Activated naive CD8-positive, alpha-beta T cell treated with anti-CD3 and anti-CD28 coated beads for 36 hours (primary cell): ENCODE data around the gene DPM1. TPM values are rescaled to one million over a fixed set of nuclear protein-coding genes. Genes with fewer than 3 reads are reported as not detected.
A peak's percentile ranks its signal among the peaks of the same experiment; 100 is the strongest.

ENCODE experiments used
- DNase-seq: peaks from one replicate; pipeline ENCODE4 v3.0.0; 2021
- H3K27ac Mint-ChIP-seq: one replicate; pipeline ENCODE4 v1.8.0; 2022; ENCODE audit warnings: mild to moderate bottlenecking, moderate library complexity, mixed read lengths
- H3K27me3 Mint-ChIP-seq: one replicate; pipeline ENCODE4 v1.8.0; 2022; ENCODE audit warnings: mild to moderate bottlenecking, mixed read lengths
- H3K36me3 Mint-ChIP-seq: one replicate; pipeline ENCODE4 v1.8.0; 2021; ENCODE audit warnings: mild to moderate bottlenecking, mixed read lengths
- H3K4me1 Mint-ChIP-seq: one replicate; pipeline ENCODE4 v1.8.0; 2021; ENCODE audit warnings: mixed read lengths
- H3K4me3 Mint-ChIP-seq: one replicate; pipeline ENCODE4 v1.8.0; 2022; ENCODE audit warnings: mild to moderate bottlenecking, moderate library complexity, mixed read lengths
- H3K9me3 Mint-ChIP-seq: one replicate; pipeline ENCODE4 v1.8.0; 2022; ENCODE audit warnings: mixed read lengths
- total RNA-seq, 2 experiments: library from RNA; stranded (reverse); gene quantifications; one replicate each; pipeline ENCODE4 v1.2.3, GENCODE V29; 2021

DPM1 gene
- total RNA-seq, 2 experiments from 2014 or later = 84.6 to 88.1 TPM

DNA sequence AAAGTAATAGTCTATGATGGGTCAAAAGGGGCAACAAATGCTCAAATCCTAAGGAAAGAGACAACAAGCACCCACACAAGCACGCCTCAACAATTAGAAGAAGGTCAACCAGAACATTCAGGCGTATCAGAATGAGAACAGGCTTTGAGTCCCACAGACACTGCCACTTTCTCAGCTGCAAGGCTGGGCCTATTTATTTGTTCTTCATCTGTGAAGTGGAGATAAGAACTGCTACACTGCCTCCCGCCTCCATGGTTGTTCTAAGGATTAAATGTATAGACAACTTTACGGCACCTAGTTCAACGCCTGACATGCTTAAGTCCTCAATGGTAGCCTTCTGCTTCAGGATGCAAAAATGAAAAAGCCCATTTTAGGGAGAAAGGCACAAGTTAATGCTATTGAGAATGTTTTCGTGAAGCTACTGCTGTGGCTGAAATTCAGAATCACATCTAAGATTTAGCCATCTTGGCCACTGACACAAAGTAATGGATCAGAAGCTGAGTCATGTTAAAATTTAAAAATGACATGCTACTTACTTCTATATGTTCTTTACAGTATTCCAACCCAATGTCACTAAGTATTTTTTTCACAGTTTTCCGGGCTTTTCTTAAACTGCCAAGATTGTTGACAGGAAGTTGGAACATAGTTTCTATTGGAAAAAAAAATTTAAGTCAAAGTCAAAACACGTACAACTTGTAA, 54.8 kb downstream of the DPM1 start:
- H3K27me3 Mint-ChIP-seq = no peaks in the 10 kb centered on the region
- H3K4me1 Mint-ChIP-seq = peaks cover 36% of the 10 kb centered on the region
- no peaks in the 10 kb centered on the region for H3K9me3 Mint-ChIP-seq
- H3K4me3 Mint-ChIP-seq = no peak overlapping the region
- DNase-seq = no peak
- H3K27ac Mint-ChIP-seq = peak overlapping the region; percentile 11
- peaks cover 27% of the 10 kb centered on the region for H3K36me3 Mint-ChIP-seq

DNA sequence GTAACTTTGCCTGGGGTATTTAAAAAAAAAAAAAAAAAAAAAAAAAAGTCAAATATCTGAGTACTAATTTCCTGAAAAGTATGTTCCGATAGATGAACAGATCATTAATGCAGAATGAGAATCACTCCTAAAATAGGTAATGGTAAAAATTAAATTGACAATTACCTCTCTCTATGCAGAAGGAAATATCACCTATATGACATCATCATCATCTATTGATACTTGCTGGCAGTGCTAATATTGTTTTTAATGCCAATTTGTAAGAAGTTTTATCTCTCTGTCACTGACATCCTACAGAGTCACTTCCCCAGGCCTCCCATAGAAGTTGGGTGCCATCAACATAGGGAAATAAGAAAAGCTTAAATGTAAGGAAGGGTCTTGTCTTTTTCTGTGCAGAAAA, 57.0 kb downstream of the DPM1 start:
- Mint-ChIP-seq H3K9me3 (no peaks in the 10 kb centered on the region), H3K36me3 (peaks cover 33% of the 10 kb centered on the region), H3K27me3 (no peaks in the 10 kb centered on the region), H3K27ac (peak overlapping the region; percentile 54), H3K4me3 (no peak overlapping the region), H3K4me1 (peaks cover 31% of the 10 kb centered on the region)
- no peak for DNase-seq

DNA sequence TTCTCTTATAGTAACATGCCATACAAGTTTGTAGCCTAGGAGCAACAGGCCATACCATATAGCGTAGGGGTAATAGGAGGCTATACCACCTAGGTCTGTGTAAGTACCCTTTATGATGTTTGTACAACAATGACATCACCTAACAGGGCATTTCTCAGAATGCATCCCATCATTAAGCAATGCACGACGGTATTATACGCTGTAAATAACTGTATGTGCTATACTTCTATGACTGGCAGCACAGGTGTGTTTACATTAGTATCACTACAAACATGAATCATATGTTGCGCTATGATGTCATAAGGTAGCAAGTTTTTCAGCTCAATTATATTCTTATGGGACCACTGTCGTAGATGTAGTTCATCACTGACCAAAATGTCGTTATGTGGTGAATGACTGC, 58.1 kb downstream of the DPM1 start:
- no peak for DNase-seq
- Mint-ChIP-seq H3K27me3 (no peaks in the 10 kb centered on the region), H3K4me3 (no peak overlapping the region), H3K36me3 (peaks cover 29% of the 10 kb centered on the region), H3K27ac (no peak overlapping the region), H3K4me1 (peaks cover 23% of the 10 kb centered on the region), H3K9me3 (no peaks in the 10 kb centered on the region)

DNA sequence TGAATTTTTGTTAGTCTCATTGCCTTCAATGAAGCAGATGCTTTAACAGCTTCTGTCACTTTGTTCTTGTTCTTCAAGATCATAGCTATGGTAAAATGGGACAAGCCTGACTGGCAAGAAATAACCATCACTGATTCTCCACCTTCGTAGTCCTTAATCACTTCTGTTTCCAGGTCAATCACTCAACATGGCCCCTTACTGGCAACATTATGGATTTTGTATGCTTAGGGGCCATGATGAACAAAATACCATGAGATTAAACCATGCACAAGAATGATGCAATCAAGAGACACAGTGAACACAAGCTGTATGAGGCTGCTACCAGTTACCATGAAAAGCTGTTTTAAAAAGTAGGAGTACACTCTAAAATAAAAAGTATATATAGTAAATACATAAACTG, 59.9 kb downstream of the DPM1 start:
- no peak for DNase-seq
- peaks cover 40% of the 10 kb centered on the region for H3K36me3 Mint-ChIP-seq
- H3K27ac Mint-ChIP-seq = peak overlapping the region; percentile 80
- H3K4me3 Mint-ChIP-seq = no peak overlapping the region
- H3K27me3 Mint-ChIP-seq = no peaks in the 10 kb centered on the region
- H3K4me1 Mint-ChIP-seq = peaks cover 19% of the 10 kb centered on the region
- H3K9me3 Mint-ChIP-seq = no peaks in the 10 kb centered on the region

DNA sequence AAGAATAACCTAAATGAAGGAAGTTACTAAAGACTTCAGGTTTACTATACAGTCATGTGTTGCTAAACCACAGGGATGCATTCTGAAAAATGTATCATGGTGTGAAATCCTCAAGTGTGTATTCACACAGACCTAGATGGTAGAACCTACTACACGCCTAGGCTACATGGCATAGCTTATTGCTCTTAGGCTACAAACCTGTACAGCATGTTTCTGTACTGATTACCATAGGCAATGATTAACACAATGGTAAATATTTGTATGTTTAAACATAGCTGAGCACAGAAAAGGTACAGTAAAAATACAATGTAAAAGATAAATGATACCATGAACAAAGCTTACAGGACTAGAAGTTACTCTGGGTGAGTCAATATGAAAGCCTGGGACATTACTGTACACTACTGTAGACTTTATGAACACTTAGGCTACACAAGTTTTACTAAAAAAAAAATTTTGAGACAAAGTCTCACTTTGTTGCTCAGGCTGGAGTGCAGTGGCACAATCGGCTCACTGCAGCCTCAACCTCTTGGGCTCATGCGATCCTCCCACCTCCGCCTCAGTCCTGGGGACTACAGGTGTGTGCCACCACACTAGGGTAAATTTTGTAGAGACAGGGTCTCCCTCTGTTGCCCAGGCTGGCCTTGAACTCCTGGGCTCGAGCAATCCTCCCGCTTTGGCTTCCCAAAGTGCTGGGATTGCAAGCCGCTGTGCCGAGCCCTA, 63.1 kb downstream of the DPM1 start:
- Mint-ChIP-seq H3K36me3 (peaks cover 52% of the 10 kb centered on the region), H3K27ac (no peak overlapping the region), H3K4me1 (peaks cover 22% of the 10 kb centered on the region), H3K9me3 (no peaks in the 10 kb centered on the region), H3K27me3 (no peaks in the 10 kb centered on the region), H3K4me3 (no peak overlapping the region)
- no peak for DNase-seq

DNA sequence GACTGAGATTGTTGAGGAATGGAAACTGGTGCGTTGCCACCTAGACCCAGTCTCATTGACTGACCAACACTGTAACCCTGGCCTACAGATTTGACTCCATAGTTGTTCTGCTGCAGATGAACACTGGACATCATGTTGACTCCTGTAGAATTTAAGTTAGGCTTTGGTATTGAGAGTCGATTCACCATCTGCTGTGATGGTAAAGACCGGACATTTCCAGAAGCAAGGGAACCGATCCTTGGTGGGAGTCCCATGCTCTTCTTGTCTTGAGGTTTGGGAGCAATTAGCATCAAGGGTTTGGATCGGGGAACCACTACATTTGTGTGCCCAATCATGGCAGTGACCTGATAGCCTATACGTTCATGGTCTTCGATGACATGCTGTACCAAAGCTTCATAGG, 64.7 kb downstream of the DPM1 start:
- peaks cover 58% of the 10 kb centered on the region for H3K36me3 Mint-ChIP-seq
- peaks cover 22% of the 10 kb centered on the region for H3K4me1 Mint-ChIP-seq
- H3K9me3 Mint-ChIP-seq = no peaks in the 10 kb centered on the region
- DNase-seq = no peak
- H3K4me3 Mint-ChIP-seq = no peak overlapping the region
- H3K27me3 Mint-ChIP-seq = no peaks in the 10 kb centered on the region
- H3K27ac Mint-ChIP-seq = peak overlapping the region; percentile 40

DNA sequence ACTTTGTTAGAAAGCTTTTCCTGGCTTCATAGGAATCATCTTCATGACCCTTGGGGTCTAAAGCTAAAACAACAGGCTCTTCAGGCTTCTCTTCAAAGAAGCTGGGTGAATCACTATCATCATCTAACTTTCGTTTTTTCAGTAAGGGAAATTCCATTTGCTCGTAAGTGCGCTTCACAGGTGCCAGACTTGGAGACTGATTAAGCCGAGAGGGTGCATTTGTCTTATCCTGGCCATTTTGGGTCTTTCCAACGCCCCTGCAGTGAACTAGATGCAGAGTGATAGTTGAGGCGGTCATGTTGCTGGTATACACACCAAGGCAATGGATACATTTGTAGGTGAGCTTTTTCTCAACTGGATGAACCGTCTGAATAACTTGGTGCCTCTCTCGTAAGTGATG, 65.9 kb downstream of the DPM1 start:
- Mint-ChIP-seq H3K4me3 (no peak overlapping the region), H3K36me3 (peaks cover 51% of the 10 kb centered on the region), H3K4me1 (peaks cover 22% of the 10 kb centered on the region), H3K27ac (peak overlapping the region; percentile 54), H3K9me3 (no peaks in the 10 kb centered on the region), H3K27me3 (no peaks in the 10 kb centered on the region)
- DNase-seq = no peak

DNA sequence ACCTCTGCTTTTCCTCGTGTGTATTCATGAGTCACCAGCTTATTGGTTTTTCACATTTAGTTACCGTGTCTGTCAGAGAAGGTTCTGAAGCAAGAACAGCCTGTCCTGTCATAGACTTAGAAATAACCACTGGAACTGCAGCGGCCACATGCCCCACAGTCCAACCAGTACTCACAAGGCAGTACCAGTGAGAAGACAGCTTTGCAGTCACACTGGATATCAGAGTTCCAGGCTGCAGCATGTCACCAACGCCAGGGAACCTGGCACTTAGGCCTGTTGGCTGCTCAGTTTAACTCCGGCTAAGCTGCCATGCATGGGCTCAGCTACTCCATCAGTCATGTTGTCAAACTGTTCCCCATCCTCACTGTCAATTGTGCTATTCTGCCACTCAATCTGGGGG, 67.2 kb downstream of the DPM1 start:
- Mint-ChIP-seq H3K27me3 (no peaks in the 10 kb centered on the region), H3K4me3 (no peak overlapping the region), H3K4me1 (peaks cover 22% of the 10 kb centered on the region), H3K27ac (peak overlapping the region; percentile 15), H3K36me3 (peaks cover 47% of the 10 kb centered on the region), H3K9me3 (no peaks in the 10 kb centered on the region)
- DNase-seq = no peak

DNA sequence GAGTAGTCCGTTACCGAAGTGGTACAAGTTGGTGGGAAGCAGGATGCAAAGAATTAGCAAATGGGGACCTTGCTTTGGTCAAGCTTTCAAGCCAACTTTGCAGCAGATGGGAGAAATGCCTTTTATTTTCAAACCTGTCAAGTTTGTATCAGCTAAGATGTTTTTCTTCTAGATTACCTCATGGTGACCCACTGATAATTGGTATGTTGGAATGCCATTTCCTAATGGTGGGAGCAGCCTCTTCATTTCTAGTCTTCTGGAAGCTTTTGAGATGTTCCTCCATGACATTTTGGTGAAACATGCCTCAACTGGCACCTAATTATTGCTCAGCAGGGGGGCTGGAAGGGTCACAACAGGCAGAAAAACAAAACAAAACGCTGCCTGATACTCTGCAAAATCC, 70.8 kb downstream of the DPM1 start:
- H3K4me1 Mint-ChIP-seq = peaks cover 6% of the 10 kb centered on the region
- no peaks in the 10 kb centered on the region for H3K27me3 Mint-ChIP-seq
- no peak overlapping the region for H3K4me3 Mint-ChIP-seq
- DNase-seq = no peak
- no peak overlapping the region for H3K27ac Mint-ChIP-seq
- H3K36me3 Mint-ChIP-seq = peaks cover 33% of the 10 kb centered on the region
- peaks cover 2% of the 10 kb centered on the region for H3K9me3 Mint-ChIP-seq

DNA sequence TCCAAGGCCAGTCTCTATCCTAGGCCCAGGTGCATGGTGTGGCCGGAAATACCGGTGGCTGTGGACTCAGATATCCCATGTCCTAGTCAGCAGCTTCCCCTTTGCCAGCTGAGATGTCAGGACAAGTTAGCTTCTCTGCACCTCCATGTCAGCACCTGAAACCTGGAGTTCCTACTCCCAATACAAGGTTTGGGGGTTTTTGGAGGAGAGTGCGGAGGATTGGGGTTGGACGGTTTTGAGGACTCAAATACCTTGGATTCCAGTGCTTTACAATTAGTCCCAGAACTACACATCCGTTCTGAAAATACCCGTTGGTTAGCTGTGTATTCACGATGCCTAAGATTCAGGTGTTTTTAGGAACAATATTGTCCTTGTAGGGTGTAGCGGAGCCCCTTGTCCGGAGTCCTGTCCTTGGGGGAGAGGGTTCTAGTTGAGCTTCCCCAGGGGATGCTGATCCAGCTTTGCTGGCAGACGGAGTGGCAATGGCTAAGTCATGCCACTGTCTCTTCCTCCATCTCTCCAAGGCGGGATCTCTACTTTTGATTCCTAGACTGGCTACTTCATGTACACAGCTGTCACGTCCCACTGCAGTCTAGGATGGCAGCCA, 72.0 kb downstream of the DPM1 start:
- peaks cover 28% of the 10 kb centered on the region for H3K36me3 Mint-ChIP-seq
- H3K27me3 Mint-ChIP-seq = no peaks in the 10 kb centered on the region
- H3K4me1 Mint-ChIP-seq = no peaks in the 10 kb centered on the region
- H3K9me3 Mint-ChIP-seq = peaks cover 2% of the 10 kb centered on the region
- DNase-seq = no peak
- no peak overlapping the region for H3K4me3 Mint-ChIP-seq
- peak overlapping the region; percentile 2 for H3K27ac Mint-ChIP-seq

DNA sequence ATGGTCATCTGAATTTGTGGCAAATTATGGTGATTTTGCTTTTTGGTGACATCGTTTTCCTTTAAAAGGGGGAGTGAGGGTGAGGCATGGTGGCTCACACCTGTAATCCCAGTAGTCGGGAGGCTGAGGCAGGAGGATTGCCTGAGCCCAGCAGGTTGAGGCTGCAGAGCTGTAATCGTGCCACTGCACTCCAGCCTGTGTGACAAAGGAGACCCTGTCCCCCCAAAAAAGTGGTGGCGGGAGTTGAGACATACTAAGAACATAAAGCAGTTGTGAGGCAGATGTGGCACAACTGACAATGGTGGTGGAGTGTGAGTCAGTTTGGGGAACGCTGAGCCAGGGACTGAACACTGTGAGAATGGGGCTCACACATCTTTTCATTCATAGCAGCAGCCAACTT, 72.6 kb downstream of the DPM1 start:
- DNase-seq = no peak
- Mint-ChIP-seq H3K27ac (peak overlapping the region; percentile 2), H3K4me3 (no peak overlapping the region), H3K36me3 (peaks cover 27% of the 10 kb centered on the region), H3K27me3 (no peaks in the 10 kb centered on the region), H3K4me1 (no peaks in the 10 kb centered on the region), H3K9me3 (peaks cover 2% of the 10 kb centered on the region)

DNA sequence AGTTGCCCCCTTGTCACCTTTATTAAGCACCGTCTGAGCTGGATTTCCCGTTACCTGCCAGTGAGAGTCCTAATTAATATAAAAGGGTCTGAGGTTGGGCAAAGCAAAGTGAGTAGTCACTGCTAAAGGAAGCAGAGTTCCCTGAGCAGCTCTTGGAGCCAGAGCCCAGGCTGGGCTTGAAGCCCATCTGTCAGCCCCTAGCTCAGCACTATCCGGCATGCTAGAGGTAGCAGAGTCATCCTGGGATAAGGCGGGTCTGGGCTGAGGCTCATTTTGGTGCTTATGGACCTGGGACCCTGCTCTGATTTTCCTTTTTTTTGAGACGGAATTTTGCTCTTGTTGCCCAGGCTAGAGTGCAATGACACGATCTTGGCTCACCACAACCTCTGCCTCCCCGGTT, 73.3 kb downstream of the DPM1 start:
- H3K27me3 Mint-ChIP-seq = no peaks in the 10 kb centered on the region
- H3K36me3 Mint-ChIP-seq = peaks cover 24% of the 10 kb centered on the region
- no peak for DNase-seq
- no peaks in the 10 kb centered on the region for H3K4me1 Mint-ChIP-seq
- H3K9me3 Mint-ChIP-seq = peaks cover 2% of the 10 kb centered on the region
- H3K27ac Mint-ChIP-seq = no peak overlapping the region
- H3K4me3 Mint-ChIP-seq = no peak overlapping the region

Other genes starting within 250 kb of the DPM1 start
- 1 to 10 TPM; 3.9 to 4.1 TPM for gene PARD6B, start 227.0 kb downstream of the DPM1 start, total RNA-seq
- 10 to 100 TPM; 27.1 to 28.9 TPM for gene BCAS4, start 163.5 kb downstream of the DPM1 start, total RNA-seq
- gene ADNP, start 27.1 kb downstream of the DPM1 start, total RNA-seq = 10 to 100 TPM; 73.0 to 80.7 TPM
- gene MOCS3, start 286 bp upstream of the DPM1 start, total RNA-seq = 1 to 10 TPM; 7.8 TPM
- gene KCNG1, start 64.6 kb upstream of the DPM1 start, total RNA-seq = 1 to 10 TPM; 1.0 to 1.2 TPM